HT-29 (cell line): ENCODE measurements around the gene GRID1. TPM values are rescaled to one million over a fixed set of nuclear protein-coding genes. Genes with fewer than 3 reads are reported as not detected.

ENCODE experiments used
- DNase-seq: peaks from one replicate; pipeline ENCODE4 v3.0.0-alpha.2; 2015; ENCODE audit warnings: low spot score
- total RNA-seq: library from RNA; depleted of rRNA; stranded (reverse); fragments of >200 nt; shearing (Covaris generic); gene quantifications from 2 replicates; pipeline ENCODE4 v1.2.3, GENCODE V29; 2014

GRID1 gene
- total RNA-seq, 1 experiment from 2014 or later = not detected

DNA sequence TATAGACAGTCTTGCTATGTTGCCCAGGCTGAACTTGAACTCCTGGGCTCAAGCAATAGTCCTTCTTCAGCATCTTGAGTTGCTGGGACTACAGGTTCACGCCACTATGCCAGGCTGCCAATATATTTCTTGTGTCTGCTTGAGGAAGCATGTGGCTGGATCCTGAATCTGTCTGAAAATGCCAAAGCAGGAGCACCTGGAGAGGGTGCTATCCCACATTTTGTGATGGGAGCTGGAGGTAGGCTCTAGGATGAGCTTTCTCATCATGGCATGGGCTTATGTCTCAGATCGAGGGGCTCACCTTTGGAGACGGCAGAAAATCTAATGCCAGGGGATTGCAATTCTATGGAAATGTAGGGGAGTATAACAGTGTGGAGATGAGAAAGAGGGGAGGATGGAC lies 744.2 kb downstream of the GRID1 start:
- no peak for DNase-seq

DNA sequence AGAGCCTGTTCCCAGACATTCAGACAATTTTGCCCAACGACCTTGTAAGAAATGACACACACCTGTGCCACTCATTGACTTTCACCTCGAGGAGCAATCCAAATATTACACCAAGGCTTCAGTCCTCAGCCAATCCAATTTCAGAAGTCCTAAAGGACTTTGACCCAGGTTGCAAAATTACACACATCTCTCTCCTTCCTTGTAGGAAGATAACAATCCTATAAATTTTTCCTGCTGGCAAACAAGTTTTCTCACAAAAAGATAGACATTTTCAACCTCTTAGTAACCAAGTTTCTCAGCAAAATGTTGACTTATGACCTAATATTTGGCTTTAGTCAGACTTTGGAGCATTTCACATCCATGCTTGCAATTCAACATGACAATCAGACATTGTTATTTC lies 745.0 kb downstream of the GRID1 start:
- peak; percentile 47 for DNase-seq

DNA sequence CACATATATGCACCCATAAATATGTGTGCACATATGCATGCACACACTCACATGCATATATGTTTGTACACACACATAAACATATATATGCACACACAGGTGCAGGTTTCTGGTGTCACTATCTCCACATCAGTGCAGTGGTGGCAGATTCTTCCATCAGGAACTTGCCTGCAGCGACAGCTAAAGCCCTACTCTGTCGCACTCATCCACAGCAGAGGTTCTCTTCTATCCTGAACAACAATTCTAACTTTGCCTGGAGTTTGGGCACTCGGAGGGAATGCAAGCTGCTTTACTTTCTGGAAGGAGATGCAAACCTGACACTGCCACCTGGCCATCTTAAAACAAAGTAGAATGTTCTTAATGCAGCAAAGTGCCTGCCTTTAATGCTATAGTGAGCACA lies 745.8 kb downstream of the GRID1 start:
- DNase-seq = no peak

DNA sequence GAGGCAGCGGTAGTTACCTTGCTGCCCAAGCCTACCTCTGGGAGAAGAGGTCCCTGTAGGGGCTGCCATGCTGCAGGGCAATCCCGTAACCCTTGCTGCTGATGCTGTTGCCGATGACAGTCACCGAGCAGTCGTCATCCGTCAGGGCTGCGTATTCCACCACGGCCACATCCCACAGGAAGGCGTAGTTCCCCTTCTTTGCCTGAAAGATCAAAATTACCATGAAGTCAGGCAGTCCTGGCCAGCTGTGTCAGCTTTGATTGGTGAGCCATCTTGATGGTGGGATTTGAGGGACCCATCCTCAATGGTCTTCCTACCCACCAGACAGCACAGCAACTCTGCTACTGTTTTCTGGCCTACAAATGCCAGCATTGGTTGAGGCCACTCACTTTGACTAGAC lies 746.8 kb downstream of the GRID1 start:
- DNase-seq = no peak

DNA sequence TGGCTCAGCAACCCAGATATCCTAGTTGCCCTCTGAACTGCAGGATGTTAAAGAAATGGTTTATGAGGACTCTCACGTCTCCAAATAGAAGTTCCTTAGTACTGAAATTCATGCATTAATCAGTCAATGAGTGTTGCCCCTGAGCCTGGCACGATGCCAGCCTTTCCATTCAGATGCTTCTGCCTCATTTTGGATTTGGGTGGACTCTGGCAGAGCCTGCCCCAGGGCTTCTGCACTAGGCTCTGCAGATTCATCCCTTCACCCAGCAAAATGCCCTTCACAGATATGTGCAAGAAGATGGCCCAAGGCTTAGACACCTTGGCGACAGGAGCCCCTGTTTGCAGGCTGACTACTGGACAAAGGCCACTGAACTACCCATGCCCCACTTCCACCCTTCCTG lies 747.8 kb downstream of the GRID1 start:
- no peak for DNase-seq

DNA sequence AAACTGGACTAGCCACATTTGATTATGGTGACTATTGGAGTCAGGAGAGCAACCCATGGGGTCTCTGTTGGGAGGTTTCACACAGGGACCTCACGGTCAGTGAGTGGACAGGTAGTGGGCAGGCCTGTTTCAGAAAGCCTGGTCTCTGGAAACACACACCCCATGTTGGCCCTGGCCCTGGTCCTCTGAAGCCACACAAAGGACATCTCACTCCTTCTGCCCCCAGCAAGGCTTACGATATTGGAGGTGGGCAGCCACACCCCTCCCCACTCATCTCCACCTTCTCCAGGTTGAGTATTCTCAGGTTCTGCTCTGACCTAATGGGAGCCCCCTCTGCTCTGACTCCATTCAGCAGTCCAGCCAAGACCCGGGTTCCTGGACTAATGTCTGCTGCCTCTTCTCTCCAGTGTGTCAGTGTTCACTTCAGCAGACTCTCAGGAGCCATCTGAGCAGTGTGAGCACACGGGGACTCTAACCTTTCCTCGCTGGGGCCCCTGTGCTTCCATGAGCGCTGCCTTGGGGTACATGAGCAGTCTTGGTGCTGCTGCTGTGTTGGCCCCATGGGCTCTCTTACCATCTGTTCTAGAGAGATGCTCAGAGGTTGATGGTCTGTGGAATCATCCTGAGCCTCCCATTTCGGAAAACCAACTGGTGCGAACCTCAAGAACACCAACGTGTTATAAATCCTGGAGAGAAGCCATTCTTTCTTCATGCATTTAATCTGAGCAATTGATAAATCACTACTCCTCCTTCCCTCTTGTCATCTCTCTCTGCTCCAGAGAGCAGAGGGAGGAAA lies 748.6 kb downstream of the GRID1 start:
- no peak for DNase-seq

DNA sequence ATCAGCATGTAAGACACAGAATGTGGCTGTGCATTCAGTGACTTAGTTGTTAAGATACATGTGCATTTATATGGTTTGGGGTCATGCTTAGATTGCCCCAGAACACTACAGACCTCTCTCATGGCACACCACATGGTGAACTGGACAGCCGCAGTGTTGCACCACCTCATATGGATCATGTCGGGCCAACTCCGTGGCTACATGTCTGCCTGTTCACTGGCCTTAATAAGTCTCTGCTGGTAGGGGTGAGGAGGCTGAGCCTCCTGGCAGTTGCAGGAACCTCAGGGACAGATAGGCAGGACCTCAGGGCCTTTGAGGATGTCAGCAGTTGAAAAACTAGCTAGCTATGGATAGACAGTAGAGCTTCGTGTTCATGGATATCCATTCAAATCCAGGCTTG lies 751.0 kb downstream of the GRID1 start:
- DNase-seq = no peak

DNA sequence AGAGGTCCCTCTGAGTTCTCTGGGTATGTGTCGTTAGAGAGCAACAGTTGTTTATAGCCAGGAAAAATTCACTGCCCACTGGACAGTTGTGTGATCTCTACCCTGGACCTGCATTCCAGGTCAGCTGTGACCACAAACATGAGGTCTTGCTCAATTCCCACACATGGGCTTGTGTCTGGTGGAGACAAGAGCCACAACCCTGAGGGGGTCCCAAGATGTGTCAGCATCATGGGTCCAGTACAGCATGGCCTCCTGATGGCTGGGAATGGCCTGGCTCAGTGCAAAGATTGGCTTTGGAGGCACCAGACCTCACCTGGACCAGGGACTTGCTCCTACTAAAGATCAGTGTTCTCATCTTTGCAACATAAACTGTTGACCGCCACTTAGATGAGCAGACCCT lies 751.6 kb downstream of the GRID1 start:
- no peak for DNase-seq

DNA sequence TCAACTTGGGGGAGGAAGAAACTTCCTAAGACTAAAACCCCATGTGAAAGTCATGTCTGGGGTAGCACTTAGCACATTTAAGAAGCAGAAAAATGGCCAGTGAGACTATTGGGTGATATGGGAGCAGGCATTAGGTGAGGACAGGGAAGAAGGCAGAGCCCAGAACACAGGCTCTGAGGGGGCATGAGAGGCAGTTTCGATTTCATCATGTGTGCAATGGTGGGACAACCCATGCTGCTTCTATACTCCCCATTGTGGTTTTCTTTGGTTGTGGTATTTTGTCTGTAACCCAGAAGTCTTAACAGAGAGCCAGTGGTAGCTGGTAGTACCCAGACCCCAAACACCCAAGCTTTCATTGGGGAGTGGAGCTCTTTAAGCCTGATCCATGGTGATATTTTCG lies 752.0 kb downstream of the GRID1 start:
- DNase-seq = no peak

DNA sequence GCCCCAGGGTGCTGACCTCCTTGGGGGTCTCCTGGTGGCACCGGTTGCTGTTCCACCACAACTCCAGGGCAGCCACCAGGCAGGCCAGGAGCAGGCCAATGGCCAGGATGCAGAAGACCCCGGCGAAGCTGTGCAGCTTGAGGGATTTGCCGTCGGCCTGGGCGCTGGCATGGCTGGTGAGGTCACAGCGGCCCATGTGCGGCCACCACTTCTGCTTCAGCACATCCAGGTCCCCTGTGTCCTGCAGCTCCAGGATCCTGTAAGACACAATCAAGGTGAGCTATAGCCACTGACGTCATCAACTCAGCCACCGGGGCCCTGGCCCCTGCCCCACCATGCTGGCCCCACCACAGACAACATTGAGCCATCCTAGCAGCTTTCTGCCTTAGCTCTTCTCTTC lies 753.2 kb downstream of the GRID1 start:
- DNase-seq = no peak

DNA sequence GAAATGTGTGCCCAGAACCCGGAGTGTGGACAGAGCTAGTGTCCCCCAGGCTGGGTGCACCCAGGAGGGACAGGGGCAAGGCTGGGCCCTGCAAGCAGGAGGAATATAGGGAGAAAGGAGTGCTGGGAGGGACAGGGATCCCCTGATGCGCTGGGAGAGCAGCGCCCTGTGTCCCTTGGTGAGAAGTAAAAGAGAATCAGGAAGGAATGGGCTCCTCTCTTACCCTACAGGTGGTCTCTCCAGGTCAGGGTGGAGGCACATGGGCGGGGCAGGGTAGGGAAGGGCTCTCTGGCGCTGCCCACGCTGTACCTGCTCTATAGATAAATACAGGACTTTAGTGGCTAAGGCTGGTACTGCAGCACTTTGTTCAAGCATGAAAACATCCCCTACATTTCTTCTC lies 753.8 kb downstream of the GRID1 start:
- peak; percentile 22 for DNase-seq

DNA sequence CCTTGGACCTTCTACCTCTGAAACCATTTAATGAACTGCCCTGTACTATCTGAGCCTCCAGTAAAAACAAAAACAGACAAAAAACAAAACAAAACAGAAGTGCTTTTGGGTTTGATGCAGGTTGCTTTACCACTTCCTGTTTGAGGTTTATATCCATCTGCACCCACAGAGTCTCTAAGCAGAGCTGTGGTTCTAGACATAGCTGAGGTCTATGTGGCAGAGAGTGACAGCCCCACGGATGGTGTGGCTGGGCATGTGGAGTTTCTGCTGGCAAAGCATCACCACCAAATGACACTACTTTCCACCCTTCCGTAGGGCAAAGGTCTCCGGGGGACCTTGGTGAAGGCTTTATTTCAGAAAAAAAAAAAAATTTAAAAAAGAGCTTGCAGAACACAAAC lies 754.2 kb downstream of the GRID1 start:
- no peak for DNase-seq

DNA sequence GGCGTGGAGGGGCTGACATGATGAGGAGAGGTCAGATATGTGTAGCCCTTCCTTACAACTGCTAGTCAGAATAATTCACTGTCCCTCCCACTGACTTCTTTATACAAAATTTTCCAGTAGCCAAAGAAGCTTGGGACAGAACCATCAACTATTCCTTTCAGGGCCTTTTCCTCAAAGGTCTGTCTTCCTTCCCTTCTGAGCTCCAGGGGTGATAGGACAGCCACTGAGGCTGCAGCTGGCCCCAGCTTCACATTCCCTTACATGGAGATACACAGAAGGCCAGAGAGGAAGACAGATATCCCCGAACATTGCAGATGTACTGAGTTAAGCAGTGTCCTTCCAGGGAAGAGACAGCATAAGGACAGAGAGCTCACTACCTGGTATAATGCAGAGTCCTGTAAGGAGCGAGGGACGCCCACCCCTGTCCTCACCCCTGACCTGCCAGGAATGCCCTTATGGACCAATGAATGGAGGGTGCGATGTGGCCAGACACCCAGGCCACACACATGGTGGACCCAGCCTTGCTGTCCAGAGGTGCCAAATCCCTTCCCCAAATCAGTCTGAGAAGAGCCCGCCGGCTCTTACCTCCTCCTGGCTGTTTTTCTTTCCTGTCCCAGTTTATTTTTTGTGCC lies 754.7 kb downstream of the GRID1 start:
- no peak for DNase-seq

DNA sequence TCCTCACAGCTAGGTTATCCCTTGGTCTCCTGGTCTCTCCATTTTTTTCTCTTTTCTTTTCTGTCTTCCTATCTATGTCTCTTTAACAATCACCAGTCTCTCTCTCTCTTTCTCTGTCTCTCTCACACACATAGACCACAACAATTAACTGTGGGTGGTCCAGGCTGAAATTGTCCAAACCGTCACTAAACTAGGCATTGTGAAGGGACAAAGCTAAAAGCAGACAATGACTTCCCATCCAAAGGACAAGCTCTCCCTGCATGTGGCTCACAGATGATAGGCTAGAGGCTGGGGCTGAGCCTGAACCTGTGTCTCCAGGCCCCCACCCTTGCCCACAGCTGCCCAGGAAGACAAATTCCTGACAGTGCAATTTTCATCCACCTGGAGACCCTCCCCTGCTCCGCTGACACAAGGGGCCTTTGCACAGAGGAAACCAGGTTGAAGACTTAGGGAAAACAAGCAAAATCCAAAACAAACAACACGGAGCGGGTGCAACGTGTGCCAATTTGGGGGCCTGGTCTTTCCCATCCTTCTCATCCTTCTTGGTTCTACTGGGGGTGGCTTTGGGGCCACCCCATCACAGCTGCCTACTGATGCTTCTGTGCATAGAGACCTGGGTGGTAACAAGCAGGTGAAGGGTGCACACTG lies 755.4 kb downstream of the GRID1 start:
- DNase-seq = no peak

DNA sequence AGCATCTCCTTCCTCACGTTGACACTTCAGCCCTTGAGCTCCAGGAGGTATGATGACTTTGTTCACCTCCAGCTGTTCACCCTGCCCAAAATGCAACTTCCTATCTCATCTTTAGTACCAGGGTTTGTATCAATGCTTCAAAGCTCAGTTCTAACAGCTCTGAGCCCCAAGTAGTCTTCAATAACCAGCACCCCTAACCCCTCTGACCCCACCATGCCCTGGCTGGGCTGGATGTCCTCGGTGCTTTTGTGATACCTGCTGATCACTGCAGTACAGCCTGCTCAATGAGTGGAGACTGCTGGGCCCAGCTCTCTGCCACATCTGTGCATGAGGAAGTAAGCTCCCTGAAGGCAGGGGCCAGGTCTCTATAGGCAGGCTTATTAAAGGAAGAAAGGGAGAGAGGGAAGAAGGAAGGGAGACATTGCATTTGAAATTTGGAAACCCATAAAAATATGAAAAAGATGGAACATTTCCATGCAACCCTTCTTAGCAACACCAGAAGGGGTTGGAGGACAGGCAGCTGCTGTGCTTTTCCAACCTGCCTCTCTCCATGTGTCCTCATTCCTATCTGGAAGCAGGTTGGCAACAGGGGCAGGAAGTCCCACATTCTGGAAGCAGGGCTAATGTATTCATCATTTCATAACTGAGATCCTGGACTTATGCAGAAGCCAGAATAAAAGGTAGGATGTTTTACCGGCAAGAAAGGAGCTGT lies 756.1 kb downstream of the GRID1 start:
- no peak for DNase-seq

DNA sequence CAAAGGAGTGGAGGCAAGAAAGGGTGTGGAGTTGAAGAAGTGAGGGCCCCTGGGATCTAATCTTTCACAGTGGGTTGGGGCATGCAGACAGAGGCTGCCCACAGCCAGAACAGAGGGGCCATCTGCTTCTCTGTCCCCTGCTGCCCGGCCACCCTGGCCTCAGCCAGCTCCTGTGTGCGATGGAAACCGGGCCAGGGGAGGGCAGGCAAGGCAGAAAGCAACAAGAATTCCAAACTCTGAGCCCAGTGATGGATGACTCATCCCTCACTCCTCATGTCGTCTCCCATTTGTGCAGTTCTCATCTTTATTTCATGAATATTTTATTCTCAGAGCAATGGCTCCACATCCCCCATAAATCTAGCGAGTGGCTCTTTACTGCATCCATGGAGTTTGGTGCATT lies 757.1 kb downstream of the GRID1 start:
- no peak for DNase-seq

DNA sequence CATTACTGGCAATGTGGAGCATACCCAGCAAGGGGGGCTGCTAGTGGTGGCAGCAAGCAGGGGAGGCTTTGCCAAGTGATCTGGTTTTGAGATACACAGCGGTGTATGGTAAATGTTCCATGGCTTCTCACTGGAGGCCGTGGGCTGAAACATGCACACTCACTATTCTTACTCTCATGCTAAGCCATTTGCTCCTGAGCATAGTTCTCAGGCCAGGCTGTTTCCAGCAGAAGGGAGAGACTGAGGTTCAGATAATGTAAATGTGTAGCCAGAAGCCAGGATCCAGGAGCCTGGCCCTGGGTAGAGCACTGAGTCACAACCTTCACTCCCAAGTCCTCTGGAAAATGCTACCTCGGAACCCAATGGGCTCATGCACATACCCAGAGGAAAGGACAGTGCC lies 757.9 kb downstream of the GRID1 start:
- DNase-seq = no peak

DNA sequence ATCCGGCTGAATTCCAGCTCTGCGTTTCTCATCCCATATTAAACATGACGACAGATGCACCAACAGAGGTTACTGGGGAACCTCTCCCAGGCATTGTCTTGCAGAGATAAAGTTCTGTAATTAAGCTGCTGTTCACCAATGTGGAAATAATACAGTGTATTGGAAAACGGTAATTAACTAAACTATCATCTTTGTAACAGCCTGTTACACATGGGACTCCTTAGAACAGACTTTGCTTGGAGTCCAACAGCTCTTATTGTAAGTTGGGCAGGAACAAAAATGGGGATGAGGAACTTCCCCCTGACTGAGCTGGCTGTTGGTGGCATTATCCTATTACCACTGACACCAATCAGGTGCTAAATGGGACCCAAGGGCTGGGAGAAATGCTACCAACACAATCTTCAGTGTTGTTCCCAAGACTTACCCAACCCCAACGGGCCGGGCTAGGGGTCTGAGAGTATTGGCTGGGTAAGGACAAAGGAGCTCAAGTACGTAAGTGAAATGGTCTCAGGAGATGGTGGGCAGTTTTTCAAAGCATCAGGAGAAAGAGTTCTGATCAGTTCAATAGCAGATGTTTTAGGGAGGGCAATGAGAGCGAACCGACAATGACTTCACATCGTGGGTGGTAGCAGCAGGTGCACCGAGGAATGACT lies 759.4 kb downstream of the GRID1 start:
- no peak for DNase-seq

DNA sequence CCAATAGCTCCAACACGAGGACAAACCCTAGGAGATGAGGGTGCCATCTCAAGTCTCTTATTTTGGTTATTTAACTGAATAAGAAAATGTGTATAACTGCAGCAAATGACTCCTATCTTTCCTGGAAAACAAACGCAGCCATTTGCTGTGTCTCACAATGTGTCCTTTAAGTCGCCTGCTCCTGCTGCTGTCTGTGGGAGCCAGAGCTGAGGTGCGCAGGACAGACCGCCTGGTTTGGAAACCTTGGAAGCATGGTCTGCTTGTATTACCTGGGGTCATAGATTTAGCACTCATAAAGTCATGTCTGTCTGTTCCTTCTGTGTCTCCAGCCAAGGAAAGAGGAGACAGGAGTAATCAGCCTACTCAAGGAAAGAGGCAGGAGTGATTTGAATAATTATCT lies 760.2 kb downstream of the GRID1 start:
- DNase-seq = no peak

DNA sequence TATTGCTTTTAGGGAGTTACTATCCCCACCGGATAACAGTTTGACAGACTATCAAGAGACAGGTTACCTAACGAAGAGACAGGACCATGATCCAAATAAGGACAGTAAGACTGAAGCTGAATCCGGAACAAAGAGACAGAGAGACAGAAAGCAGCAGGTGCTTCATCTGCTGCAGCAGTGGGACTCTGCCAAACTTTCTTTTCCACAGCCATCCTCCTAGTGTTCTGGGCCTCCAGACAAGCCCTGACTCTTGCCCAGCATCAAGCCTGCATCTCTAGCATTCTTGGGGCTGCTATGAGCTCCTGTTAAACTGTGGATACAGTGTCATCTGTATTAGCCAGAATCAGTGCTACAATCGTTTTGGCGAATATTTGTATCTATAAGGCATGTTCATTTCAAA lies 761.7 kb downstream of the GRID1 start:
- no peak for DNase-seq

DNA sequence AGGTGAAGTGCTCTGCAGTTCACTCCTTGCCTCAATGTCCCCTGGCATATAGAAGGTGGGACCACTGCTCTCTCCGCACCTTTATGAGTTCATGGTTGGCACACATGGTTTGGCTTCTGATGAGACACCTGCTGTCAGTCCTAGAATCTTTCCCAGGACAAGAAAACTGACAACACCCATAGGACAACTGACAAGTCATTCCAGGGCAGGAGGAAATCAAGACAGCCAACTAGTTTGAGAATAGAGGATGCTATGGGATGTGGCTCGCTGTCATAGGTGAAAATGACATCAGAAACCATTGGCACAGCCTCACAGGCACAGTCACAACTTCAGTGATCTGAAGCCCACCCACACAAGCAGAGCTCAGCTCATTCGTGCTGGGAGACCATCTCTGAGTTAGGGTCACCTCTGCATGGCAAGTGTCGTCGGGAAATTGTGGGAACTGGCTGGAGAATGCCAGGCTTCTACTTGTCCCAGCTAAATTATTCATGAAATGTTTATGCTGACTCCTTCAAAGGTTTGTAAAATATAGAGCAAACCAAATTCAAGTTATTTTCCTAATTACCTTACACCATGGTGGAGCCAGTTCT lies 762.4 kb downstream of the GRID1 start:
- no peak for DNase-seq
